ENCODE data around the gene RHBDL2.
"Not testable (repeated sequence)": the region's sequence is repeated elsewhere in the genome, so short reads cannot be mapped to it uniquely, and the experiment has no call there.

Gene RHBDL2

DNA sequence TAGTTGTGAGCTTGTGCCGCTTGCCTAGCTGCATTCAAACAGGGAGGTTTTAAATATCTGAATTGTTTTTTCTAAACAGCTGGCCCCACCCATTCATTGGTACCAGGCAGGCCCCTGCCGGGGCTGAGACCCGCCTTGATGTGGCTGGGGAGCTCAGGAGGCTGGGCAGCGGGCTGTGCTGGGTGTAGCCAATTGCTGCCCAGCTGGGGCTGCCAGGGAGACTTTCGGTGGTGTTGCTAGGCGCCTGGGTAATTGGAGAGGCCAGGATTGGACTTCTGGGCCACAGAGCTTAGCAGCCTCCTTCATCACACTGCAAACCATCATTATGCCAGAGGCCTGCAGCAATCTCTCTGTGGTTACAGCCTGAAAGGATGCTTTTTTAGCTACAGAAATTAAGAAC, 12.2 kb downstream of the RHBDL2 start:
- DNase-seq = no peak

GRCh38 chr1:38929054-38929453, 12.6 kb downstream of the RHBDL2 start:
- no peak for DNase-seq

GRCh38 chr1:38926091-38926490, 15.5 kb downstream of the RHBDL2 start:
- no peak for DNase-seq

GRCh38 chr1:38925391-38925790, 16.2 kb downstream of the RHBDL2 start:
- DNase-seq = no peak

DNA sequence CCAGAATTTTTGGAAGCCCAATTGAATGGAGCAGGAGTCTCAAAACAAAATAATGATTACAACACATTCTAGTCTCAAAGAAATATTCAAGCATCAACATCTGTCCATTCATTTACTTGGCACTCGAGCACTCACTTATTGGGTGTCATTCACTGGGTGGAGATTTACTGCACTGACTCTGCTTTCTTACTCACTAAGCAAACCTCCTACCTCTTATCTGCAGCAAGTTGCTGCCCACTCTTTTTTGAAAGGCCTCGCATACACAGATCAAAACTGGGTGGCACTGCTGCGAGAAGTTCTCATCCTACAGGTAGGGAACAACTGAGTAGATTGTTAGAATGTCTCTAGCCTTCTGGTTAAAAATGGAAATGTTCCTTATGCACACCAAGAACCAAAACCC, 18.0 kb downstream of the RHBDL2 start:
- DNase-seq = no peak

DNA sequence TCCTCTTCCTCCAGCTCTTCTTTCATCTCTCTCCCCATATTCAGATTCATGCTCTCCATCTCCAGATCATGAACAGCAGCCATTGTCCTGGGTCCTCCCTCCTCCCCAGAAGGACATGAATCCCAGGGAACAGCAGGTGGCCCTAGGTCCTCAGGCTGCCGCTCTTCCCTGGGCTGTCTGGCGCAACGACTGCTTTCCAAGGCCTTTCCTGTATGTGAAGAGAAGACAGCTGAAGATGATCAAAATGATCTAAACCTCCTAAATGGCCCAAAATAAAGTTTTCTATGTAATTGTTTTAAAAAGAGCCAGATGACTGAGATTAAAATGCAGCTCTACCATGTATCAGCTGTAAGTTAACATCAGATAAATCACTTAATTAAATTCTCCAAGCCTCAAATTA, 22.5 kb downstream of the RHBDL2 start:
- DNase-seq = no peak

- no peak for DNase-seq
These were observed 23.1 kb downstream of the RHBDL2 start for GRCh38 chr1:38918568-38918967.

GRCh38 chr1:38917772-38918171, 23.9 kb downstream of the RHBDL2 start:
- DNase-seq = no peak

DNA sequence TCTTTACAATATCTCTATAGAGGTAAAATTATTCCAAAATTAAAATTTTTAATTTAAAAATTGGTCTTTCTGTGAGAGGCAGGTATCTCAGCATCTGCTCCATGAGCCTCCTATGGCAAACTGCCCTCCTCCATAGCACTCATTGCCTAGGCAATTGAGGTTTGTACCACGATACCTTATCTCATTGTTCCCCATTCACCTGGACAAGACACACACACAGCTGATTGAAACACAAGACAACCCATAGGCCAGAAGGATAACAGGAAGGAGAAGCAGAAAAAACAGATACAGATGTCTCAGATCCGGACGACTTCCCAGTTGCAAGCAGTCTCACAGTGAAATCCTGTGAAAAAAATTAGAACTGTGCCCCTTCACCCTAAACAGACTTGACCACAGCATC, 24.3 kb downstream of the RHBDL2 start:
- no peak for DNase-seq

- no peak for DNase-seq
These were observed 26.2 kb downstream of the RHBDL2 start for GRCh38 chr1:38915352-38915948.

- not testable (repeated sequence) for DNase-seq
These were observed 26.7 kb downstream of the RHBDL2 start for GRCh38 chr1:38914908-38915307.

GRCh38 chr1:38908821-38909220, 32.8 kb downstream of the RHBDL2 start:
- no peak for DNase-seq

GRCh38 chr1:38905985-38906384, 35.6 kb downstream of the RHBDL2 start:
- DNase-seq = no peak

- no peak for DNase-seq
These were observed 42.1 kb downstream of the RHBDL2 start for GRCh38 chr1:38899560-38899959.

- DNase-seq = no peak
These were observed 42.9 kb downstream of the RHBDL2 start for GRCh38 chr1:38898653-38899230.

GRCh38 chr1:38896169-38896568, 45.5 kb downstream of the RHBDL2 start:
- no peak for DNase-seq

DNA sequence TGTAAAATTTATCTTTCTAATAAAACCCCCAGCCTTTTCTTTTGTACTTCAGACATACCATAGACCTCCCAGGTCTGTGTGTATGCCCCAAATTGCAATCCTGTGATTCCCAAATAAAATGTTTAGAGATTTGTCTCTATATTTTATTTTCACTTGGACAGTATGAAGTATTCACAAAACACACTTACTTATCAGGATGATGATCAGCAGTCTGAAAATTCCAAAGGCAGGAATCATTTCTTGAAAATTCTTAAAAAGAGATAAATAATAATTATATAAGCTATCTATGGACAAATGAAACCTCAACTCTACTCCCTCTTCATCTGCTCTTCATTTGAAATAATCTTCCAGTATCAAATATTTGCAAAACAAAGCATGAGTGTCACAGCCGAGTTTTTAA, 48.7 kb downstream of the RHBDL2 start:
- no peak for DNase-seq

GRCh38 chr1:38891753-38892152, 49.9 kb downstream of the RHBDL2 start:
- DNase-seq = no peak

DNA sequence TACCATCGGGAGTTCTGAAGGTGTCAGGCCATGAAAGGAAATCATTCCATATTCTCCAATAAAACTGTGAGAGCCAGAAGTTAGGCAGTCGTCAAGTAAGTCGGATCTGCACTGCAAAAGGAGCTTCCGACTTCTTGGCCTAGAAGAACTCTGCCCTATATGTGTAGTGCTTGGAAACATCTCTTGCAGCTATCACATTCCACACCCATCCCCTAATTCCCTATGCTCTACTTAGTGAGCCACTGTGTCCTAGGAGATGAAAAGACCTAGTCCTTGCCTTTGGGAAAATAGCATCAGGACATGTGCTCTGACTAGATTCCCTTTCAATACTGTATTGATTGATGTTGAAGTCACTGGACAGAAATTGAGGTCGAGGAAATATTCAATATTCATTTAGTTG, 52.0 kb downstream of the RHBDL2 start:
- no peak for DNase-seq

GRCh38 chr1:38888423-38889333, 53.0 kb downstream of the RHBDL2 start:
- DNase-seq = no peak

DNA sequence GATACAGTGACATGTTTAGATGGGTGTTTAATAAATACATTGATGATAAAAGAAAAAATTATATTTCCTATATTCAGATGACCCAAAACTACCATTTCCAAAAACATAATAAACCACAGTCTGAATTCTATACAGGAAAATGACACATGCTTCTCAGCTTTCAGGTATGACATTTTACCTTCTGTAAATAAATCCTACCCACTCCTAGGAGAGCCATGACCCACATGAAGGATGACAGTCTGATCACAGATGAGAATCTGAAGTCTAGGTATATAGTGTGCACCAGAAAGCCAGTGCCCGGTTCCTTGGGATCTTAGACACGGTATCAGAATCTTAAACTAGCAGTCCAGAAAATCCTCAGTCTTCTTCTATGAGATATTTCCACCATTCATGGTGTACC, 56.5 kb downstream of the RHBDL2 start:
- no peak for DNase-seq

DNA sequence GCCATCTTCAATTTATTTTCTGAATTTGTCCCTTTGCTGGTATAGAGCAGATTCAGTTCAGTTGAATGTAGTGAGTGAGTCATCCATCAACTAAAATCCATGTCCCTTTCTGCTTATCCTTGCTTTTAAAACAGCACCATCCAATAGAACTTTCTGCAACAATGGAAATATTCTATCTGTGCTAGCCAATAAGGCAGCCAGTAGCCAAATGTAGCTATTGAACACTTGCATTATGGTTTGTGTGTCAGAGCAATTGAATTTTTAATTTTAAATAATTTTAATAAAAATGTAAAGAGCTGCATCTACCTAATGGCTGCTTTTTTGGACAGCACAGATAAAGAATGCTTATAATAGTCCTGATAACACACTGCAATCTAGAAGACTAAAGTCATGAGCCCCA, 60.1 kb downstream of the RHBDL2 start, which contains the start of gene GJA9:
GJA9 (minus strand) TSS at position 101 of the 400 bp plus-strand sequence. CDS start 5,489 bp downstream, outside the sequence.
- DNase-seq = no peak

GRCh38 chr1:38875811-38876210, 65.8 kb downstream of the RHBDL2 start:
- no peak for DNase-seq
